Stimulated activated CD8-positive, alpha-beta memory T cell treated with anti-CD3 and anti-CD28 coated beads, Interleukin-12 subunit alpha, Interleukin-12 subunit beta, amount 100 ng/mL, for 24 hours (primary cell): Measurements from ENCODE around the gene CYP24A1.

Experiments used
- DNase-seq: peaks from one replicate; pipeline ENCODE4 v3.0.0-alpha.2; 2020; ENCODE audit errors: extremely low read depth

Gene CYP24A1

DNA sequence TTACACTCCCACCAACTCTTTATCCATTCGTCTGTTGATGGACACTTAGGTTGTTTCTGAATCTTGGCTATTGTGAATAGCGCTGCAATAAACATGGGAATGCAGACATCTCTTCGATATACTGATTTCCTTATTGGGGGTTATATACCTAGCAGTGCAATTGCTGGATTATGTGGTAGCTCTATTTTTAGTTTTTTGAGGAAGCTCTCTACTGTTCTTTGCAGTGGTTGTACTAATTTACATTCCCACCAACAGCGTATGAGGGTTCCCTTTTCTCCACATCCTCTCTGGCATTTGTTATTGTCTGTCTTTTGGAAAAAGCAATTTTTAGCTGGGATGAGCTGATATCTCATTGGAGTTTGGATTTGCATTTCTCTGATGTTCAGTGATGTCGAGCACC lies 29.5 kb upstream of the CYP24A1 start:
- no peak for DNase-seq

- no peak for DNase-seq
These were observed 27.6 kb upstream of the CYP24A1 start for GRCh38 chr20:54201268-54201846.

DNA sequence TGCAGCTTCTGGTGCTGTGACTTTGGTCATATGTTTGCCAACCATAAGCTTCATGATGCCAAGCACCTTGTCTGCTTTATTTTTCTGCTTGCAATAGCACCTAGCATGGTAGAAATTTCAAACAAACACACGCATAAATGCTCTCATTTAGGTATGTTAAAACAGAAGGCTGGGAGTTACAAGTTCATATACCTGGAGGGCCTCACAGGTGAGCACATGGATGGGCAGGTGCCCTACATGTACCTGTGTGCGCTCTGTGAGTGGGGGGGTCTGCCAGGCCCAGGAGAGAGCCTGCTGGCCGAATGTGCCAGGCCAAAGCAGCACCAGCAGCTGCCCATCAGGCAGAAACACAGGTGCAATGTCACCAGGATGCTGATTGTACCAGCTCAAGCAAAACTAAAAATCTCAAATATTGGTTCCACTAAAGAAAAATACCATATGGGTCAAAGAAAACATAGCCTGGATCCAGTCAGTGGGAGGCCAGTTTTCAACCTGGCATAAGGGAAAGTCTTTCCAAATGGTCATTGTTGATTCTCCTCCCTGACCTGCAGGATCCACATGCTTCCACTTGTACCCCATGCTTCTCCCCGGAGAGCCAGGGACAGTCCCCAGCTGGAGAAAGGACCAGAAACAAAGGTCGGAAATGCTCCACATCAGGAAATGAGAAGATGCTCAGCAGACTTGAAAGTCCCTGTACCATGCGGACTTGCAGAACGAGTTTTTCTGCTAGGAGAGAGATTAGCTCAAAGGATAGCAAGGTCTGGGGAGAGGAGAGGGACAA lies 26.9 kb upstream of the CYP24A1 start:
- DNase-seq: no peak

DNA sequence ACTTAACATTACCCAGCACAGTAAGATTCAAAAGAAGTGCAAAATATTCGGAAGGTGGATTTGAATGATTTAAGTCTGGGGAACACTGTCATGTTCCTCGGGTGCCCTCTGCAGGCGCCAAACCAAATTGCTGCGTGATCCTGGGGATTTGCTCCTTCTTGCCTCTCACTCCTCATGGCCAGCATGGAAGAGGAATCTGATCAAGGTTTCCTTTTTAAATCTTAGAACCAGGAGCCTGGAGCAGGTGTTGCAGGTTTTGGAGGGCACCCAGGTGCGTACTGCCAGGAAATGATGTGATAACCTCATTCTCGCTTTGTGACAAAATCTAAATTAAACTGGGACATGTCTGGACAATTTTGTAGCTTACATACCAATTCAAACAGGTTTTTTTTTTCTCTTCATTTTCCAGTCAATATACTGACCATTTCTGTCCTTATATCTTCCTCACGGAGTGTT lies 26.0 kb upstream of the CYP24A1 start:
- no peak for DNase-seq

GRCh38 chr20:54199283-54199682 lies 25.5 kb upstream of the CYP24A1 start:
- DNase-seq: no peak

DNA sequence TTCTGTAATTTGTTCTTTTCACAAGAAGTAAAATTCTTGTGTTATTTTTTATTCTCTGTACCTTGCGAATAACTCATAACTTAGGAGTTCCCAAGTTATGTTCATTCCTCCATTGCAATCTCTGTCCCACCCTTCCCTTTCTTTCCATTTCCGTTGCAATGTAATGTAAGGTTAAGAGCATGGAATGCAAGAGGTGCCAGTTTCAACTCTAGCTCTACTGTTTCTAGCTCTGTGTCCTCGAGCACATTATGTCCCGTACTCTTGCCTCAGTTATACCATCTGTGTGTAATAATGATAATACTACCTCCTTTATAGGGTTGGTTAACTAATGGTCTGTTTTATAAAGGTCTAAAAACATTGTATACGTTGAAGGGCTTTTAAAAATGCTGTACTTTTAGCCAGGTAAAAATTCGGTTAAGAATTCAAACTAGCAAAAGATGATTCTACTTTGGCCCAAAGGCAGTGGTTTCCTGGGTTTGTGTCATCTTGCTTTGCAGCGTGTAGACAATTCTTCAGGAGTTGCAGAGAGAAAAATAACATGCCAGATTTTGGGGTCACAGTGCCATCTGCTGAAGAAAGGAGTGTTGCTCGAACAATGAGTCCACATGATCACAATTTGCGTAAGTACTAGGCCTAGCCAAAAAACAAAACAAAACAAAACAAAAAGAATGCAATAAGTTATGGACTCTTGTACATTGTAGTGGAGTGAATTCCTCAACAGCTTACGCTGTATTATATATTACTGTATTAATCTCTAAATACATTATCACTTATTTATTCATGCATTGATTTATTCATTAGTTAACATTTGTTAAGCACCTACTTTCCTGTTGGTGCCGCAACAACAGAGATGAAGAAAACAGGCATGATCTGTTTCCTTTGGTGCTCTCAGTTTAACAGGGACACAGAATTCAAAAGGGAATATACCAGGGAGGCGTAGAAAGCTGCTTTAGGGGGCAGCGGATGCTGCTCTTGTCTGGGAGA lies 24.1 kb upstream of the CYP24A1 start:
- DNase-seq: no peak

DNA sequence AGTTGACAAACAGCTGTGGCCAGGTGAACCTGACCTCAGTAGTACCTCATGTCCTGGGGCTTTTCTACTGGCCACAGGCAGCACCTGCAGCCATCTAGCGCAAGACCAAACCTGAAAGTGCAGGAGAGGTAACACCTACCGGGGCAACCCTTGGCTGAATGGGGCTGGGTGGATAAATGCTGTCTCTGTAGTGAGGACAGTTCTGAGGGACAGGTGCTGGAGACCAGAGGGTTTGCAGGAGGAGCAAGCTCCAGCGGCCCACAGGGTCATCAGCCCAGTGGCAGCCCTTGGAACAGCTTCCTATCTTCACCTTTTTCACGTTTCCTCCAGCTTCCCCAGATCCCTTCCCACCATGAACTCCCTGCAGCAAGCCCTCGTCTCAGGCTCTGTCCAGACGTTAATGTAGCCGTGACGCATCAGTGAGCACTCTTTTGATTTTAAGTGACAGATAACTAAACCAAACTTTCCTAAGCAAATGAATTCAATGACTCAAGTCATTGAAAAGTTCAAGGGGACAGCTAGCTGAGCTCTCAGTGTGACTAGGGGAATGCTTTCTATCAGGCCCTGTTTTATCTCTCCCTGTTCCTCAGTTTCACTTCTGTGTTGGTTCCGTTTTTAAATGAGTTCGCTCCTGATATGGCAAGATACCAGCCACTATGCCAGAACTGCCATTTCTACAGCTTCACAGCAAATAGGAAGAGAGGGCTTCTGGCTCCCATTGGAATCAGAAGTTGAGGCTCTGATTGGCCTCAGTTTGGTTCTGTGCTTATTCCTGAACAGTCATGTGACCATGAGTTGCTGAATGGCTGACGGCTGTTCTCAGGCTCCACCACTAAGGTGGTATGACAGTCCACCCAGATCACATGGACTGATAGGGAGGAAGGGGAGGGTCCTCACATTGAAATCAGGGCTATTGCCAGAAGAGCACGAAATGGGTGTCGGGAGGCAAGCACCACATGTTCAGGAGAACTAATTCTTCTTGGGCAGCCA lies 22.0 kb upstream of the CYP24A1 start:
- DNase-seq: no peak

GRCh38 chr20:54194724-54195438 lies 21.1 kb upstream of the CYP24A1 start:
- no peak for DNase-seq

- DNase-seq: no peak
These were observed 20.0 kb upstream of the CYP24A1 start for GRCh38 chr20:54193817-54194216.

DNA sequence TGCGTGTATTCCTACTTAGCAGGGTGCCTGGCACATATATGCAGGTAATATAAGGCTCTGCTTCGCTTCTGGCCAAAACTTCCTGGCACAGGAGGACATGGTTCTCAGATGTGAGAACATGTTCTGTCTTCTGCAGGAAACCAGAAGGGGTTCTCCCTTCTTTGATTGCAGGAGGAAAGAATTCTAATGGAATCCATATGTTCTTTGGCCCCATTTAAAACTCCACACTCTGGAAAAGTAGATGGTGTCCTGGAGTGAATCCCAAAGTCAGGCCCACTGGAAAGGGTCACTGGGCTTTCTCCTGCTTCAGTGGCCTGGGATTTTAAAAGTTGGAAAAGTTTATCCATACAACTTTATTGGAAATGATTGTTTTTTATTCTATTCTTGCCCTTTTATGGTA lies 16.4 kb upstream of the CYP24A1 start:
- no peak for DNase-seq

GRCh38 chr20:54189630-54190029 lies 15.8 kb upstream of the CYP24A1 start:
- no peak for DNase-seq

DNA sequence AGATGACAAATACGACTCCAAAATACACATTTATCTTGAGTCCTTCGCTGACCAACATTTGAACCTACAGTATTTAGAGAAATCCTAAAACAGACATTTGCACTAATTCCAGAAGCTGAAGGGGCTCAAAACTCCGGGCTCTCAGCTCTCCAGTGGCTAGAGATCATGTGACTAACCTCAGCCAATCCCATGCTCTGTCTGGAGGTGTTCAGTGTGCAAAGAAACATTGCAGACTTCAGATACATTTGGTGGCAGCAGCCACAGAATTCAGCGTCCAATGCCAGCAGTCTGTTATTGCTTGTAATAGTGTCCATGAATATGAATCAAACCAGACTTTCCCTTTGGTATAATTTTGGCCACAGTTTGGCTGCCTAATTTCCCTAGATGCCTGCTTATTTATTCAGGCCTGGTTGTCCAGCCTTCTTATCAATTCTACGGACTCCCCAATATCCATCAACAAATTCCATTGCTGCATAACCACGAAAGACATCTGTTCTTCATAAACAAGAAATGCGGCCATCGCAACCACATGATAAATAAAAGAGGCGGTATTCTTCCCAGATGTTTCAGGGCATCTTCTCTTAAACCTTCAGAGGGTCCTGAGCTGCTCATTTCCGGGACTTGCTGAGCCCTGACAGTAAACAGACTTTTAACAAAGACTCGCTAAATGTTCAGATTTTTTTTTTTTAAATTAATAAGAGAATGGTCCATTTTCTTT lies 14.5 kb upstream of the CYP24A1 start:
- DNase-seq: no peak

GRCh38 chr20:54184904-54185626 lies 11.3 kb upstream of the CYP24A1 start:
- no peak for DNase-seq

GRCh38 chr20:54184071-54184470 lies 10.3 kb upstream of the CYP24A1 start:
- DNase-seq: no peak

- DNase-seq: no peak
These were observed 7.1 kb upstream of the CYP24A1 start for GRCh38 chr20:54180931-54181330.

DNA sequence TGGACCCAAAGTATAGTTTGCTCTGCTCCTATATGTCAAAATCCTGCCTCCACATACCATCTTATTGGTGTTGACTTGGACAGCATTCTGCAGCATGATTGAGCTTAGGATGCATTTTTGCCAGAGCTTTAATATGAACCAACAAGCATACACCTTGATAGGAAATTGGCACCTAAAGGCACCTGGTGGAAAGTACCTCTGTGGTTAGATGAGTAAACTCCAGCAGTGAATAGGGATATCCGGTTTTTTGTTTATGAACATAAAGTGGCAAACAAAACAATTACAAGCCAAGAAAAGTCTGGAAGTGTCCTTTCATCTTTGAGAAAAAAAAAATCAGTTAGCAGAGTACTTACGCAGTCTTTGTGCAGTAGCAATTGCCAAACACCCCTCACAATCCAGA lies 6.2 kb upstream of the CYP24A1 start:
- DNase-seq: no peak

DNA sequence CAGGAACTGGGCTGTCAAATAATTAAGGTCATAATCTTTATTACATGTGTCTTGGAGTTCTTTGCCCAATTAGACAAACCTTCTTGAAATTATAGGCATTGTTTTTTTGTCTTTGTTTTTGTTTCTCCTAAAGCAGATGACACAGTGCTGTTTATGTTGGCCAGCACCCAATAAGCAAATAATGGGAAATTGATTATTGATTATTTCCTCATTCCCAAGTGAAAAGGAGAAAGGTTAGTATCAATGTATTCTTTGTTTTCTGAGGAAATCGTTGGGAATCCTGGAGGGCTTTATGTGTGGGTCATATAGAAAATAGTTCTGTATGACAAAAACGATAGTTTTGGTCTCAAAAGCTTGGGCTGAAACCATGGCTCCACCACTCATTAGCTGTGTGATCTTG lies 4.5 kb upstream of the CYP24A1 start:
- no peak for DNase-seq

DNA sequence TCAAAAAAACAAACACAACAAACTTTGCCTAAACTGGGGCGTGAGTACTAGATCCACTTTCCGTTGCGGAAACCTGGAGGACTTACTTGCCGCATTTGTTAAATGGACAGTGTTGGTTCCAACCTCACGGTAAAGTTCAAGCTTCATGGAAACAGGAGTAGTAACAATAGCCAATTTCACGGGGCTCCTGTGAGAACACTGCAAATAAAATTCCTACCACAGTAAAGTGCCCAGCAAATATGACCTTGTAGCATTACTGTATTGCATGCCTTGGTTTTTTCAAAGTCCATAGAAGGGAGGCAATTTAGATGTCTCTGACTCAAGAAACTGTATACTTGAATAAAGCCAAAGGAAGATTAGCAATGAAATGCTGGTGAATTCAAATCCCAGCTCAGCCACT lies 3.6 kb upstream of the CYP24A1 start:
- DNase-seq: no peak

- no peak for DNase-seq
These were observed 2.8 kb upstream of the CYP24A1 start for GRCh38 chr20:54176610-54177009.
